T-helper 9 cell (primary cell): ENCODE measurements around the gene DNAJC8.
A peak's percentile ranks its signal among the peaks of the same experiment; 100 is the strongest.

Source experiments
- DNase-seq: peaks from one replicate; pipeline ENCODE4 v3.0.0-alpha.2; 2020

DNAJC8 gene

DNA sequence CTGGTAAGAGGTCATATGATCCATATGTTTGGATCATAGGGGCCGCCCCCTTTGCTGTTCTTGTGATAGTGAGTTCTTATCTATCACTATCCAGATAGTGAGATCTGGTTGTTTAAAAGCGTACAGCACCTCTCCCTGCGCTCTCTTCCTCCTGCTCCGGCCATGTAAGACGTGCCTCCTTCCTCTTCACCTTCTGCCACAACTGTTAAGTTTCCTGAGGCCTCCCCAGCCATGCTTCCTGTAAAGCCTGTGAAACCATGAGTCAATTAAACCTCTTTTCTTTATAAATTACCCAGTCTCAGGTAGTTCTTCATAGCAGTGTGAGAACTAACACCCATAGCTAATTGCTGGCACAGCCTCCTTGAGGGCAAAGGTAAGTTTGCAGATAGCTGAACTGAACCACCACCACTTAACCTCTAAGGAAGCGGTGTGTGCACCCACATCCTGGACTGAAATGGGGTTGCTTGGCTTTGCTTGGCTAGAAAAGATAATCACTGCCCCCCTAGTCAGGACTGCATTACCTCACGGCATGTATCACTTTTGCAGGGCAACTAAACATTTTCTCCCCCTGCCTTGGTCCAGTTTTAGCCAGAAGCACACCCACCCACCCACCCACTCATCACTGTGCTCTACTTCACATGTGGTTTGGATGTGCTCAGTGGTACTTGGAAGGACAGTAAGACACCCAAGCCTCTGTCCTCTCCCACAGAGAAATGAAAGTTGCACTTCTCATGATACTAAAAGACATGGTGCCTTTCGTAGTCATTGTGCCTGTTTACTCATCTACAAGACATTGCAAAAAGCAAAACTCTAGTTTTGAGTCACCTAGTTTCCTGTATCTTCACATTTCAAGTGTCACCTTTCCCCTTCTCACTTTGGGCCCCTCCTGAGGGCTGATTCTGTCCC, 33.2 kb downstream of the DNAJC8 start:
- peak; percentile 41 for DNase-seq

DNA sequence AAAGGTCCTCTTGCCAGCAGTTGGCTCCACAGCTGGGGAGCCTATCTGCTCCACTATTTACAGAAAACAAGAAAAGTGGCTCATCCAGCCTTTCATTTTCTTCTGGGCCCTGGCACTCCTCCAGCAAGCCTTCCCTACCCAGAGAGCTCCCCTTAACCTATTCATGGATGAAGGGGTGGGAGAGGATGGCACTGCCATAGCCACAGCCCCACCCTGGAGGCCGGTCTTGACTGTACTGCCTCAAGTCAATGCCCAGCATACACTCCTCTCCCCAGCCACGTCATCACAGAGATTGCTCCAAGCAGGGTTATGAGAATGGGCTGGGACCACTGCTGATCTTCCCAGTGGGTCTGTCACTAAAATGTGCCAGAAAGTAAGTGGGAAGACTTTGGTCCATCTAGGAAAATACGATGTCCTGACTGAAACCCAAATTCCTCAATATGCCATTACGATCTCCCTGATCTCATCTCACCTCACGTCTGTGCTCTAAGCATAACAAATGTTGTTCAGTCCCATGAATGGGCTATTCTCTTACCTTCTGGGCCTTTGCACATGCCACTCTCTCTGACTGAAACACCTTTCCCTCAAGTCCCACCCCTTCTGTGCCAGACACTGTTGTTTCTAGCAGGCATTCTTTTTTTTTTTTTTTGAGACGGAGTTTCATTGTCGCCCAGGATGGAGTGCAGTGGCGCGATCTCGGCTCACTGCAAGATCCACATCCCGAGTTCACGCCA, 35.0 kb downstream of the DNAJC8 start:
- no peak for DNase-seq

DNA sequence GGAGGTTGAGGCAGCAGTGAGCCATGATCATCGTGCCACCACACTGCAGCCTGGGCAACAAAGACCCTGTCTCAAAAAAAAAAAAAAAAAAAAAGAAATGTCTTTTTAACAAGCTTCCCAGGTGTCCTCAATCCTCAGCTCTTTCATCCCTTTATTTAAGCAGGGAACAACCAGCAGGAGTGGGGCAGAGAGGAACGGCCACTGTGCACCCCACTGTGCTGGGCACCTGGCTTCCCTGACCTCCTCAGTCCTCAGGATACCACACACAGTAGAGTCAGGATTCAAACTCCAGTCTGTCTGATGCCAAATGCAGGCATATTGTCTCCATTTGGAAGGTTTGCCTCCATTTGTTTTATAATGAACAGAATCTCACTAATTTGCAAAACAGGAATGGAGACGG, 36.5 kb downstream of the DNAJC8 start:
- no peak for DNase-seq

DNA sequence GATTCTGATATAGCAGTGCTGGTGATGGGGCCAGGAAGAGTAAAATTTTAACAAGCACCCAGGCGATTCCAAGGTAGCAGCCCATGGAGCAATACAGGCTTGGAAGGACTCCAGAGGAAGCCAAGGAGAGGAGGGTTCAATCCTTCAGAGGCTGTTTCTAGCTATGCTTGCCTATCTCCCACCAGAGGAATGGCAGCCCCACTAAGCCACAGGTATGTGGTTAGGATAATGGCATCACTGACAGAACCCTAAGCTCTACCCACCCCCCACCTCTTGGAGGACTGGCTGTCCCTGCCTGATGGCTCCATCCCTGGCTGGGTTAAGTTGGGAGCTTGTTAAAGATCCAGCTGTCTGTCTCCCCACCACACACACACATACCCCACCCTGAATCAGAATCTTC, 37.0 kb downstream of the DNAJC8 start:
- DNase-seq: no peak

DNA sequence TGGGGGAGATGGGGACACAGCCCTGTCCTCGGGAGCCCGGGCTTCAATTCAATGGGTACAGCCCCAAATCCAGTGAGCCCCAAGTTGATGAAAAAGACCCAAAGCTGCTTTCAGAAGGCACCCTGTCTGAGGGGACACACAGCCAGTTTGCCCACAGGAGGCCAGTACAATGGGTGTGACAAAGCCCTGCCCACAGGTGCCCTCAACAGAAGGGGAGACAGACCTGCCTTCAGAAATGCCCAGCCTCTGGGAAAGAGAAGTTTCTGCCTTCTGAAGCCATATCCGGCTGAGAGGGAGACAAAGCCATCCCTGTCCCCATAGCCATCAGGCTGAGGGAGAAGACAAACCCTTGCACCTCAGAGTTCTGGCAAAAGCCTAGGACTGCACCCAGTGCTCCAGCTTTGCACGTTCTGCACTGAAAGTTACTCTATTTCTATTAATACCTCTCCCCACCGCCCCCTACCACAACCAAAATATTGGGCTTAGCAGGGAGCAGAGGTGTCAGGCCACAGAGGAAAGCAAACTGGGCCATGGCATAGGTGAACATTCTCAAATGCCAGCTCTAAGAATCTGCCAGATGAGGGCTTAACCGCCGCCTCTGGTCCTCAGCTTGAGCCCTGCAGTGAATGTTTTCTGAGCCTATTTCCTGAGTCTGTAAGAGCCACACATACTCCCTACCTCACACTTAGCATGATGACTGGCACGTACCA, 38.3 kb downstream of the DNAJC8 start:
- DNase-seq: no peak

DNA sequence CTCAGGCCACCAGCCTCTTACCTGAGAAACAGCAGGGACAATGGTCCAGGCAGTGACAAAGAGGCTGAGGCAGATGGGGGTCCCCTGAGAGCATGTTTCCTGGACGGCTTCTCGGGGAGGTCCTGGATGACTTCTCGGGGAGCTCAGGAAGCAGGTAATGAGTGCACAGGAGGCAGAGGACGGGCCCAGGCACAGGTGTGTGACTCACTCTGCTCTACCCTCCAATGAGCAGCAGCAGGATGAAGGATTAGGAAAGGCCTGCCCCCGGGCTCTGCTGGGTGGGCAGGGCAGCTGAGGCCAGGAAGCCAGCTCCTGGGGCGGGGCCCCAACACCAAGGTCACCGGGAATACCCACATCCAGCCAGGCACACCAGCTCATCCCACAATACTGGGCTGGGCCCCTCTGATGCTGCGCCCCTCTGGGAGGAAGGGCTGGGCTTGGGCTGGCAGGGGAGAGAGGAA, 39.1 kb downstream of the DNAJC8 start:
- no peak for DNase-seq

DNA sequence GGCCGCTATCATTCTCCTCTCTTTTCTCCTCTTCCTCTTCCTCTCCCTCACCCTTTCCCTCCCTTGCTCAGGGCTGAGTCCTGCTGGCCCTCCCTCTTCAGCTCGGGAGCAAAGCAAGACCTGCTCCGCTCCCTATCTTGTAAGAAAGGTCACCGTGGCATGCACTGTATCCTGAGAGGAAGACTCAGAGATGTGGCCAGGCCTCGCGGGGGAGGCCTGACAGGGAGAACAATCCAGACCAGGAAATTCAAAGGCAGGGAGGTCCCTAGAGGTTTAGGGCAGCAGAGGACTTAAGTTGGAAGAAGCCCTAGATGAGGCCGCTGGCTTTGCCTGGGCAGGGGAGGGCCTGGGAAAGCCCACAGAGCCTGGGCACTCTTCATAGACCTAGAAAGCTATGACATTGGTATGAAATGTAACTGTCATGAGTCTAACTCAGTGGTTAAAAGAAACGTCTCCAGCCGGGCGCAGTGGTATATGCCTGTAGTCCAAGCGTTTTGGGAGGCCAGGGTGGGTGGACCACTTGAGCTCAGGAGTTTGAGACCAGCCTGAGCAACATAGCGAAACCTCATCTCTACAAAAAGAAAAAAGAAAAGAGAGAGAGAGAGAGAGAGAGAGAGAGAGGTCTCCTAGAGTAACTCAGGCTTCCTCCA, 41.7 kb downstream of the DNAJC8 start:
- no peak for DNase-seq

DNA sequence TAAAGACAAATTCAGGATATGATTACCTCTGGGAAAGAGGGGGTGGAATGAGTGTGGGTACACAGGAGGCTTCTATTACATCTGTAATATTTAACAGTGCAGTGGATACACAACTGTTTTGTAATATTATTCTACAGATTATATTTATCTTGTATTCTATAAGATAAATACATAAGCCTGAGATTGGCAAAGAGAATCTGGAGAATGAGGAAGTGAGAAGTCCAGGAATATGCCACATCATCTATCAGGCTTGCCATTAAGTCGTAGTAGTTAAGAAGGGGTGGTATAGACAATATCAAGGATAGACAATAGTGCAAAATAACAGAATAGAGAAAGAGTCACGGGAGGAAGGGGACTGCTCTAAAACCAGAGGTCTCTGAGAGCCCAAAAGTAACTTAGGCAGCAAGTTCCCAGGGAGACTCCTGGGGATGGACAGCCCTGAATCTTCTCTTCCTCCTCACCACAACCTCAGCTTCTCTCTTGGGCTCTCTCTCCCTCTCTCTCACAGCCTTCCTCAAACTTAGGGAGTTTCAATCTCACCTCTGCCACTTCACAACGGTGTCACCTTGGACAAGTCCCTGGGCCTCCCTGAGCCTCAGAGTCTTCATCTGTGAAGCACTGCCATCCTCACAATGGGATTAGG, 42.4 kb downstream of the DNAJC8 start:
- DNase-seq: no peak

DNA sequence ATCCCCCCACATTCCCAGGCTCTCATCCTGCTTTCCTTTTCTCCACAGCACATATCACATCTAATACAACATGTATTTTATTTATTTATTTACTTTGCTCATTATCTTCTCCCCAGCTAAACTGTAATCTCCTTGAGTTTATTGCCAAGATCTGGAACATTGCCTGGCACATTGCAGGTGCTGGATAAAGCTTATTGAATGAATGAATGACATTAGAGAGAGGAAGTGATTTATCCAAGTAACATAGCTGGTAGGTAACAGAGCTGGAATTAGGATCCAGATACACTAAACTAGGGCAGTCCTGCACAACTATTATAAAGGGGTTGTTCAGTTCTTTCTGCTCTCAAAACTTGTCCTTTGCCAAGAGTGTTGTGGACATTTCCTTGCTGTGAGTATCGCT, 47.8 kb downstream of the DNAJC8 start:
- no peak for DNase-seq

DNA sequence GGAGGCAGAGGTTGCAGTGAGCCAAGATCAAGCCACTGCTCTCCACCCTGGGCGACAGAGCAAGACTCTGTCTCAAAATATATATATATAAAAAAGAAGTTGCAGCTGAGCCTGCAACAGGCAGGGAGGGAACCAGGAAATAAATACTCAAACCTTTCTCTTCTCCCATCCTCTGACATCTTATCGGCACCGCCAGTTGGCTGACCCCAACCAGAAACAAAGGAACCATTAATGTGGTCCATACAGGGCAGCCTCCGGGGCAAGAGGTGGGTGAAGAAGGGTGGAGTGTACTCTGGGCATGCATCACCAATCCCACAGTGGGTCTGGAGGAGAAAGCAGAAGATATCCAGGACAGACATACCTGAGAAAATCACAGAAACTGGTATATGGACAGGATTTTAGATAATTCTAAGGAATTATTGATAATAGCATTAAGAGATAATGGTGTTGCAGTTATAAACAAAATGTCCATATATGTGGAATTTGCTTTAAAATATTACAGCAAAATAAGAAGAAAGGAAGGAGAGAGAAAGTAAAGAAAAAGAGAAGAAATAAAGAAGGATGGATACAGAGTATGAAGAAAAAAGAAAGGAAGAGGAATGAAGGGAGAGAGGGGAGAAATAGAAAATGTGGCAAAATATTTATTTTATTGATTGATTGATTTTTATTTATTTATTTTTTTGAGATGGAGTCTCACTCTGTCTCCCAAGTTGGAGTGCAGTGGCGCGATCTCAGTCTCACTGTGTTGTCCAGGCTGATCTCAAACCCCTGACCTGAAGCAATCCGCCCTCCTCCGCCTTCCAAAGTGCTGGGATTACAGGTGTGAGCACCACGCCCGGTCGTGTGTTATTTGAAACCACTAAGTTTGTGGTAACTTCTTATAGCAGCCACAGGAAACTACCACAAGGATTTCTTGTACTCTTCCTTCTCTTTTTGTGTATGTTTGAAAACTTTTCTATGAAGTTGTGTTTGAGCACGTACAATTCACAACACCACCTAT, 52.2 kb downstream of the DNAJC8 start:
- DNase-seq: no peak

DNA sequence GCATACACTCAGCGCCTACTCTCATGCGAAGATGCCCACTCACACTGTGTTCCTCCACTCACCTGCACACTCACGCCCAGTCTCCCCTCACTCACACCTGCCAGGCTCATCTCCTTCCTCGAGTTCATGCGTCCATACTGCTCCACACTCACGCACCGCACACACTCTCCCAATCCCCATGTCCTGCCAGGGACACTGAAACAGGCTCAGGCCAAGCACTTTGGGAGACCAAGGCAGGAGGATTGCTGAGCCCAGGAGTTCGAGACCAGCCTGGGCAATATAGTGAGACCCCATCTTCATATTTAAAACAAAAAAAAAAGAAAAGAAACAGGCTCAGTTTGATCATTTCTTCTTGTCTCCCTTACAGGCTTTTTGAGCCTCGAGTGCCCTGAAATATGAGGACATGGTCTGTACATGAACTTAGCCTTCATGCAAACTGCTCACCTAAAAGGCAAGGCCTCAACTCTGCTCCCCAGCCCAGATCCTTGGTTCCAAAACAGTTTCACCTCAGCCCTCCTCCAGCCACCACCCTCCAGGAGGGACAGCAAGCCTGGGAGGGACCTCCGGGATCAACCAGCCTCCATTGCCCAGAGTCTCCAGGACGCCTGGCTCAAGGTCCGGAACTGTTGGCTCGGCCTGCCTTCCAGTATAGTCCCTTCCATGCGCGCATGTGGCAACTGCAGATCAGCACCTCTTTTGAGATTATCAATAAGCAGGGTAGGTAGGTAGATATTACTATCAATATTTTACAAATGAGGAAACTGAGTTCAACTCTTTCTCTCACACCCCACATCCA, 53.9 kb downstream of the DNAJC8 start:
- no peak for DNase-seq

DNA sequence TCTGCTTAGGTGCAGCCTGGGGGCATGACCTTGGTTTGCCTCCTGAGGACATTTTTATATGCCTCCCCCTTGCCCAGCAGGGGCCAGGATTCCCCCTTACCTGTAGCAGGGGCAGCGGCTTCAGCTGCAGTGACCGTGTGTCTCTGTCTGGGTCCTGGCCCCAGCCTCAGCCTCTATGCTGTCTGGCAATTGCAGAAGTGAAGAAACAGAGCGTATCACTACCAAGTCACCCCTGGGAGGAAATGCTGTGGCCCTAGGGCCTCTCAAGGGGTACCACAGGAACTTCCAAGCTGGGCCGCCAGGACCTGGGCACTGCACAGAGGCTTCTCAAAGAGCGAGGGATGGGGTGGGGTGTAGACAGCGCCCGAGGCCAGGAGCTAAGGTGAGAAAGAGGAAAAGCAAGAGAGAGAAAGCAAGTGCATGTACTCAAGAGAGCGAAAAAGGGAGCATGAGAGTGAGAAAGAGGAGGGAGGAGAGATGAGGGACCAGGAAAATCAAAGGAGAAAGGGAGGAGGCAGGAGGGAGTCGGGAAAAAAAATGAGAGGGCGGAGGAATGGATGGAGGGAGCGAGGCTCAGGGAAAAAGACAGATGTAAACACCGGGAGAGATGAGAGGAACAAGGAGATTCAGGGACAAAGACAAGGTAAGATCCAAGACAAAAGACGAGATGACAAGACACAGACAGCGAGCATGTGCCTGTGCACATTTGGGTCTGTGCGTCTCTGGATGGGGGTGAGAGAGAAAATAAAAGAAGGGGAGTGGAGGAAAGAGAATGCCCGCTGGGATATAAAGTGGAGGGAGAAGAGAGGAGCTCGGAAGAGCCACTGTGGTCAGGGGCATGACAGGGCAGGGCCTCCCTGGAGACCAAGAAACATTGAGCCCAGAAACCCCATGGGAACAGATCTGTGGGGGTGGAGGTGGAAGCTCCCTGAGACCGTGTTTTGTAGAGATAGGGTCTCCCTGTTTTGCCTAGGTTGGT, 56.0 kb downstream of the DNAJC8 start, which contains the start of gene PTAFR:
Gene PTAFR, minus strand, starts transcription at position 199 of the 979 bp plus-strand sequence. CDS start 25,669 bp downstream, outside the sequence.
- no peak for DNase-seq

DNA sequence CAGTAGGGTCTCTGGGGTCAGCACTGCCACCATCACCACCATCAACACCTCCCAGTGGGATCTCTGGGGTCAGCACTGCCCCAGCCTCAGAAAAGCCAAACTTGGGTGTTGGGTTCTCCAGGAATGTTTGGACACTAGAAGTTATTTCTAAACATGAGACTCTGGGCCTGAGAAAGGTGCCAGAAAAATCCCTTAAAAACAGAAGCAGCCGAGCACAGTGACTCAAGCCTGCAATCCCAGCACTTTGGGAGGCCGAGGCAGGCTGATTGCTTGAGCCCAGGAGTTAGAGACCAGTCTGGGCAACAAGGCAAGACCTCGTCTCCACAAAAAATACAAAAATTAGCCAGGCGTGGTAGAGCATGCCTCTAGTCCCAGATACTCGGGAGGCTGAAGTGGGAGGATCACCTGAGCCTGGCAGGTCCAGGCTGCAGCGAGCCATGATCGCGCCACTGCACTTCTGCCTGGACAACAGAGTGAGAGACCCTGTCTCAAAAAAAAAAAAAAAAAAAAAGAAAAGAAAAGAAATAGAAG, 56.8 kb downstream of the DNAJC8 start:
- no peak for DNase-seq

DNA sequence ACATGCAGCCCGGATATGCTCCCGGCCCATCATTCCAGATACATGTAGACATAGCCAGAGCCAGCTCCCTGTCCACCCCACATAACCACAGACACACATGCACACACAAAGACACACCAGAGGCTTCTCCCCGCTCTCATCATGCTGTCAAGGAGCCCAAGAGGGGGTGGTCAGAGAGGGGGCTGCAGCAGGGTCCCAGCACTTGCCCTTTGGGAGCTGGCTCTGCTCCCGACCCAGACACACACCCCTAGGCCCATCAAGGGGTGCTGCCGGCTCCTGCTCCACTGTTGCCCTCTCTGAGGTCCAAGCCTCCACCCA, 58.9 kb downstream of the DNAJC8 start:
- no peak for DNase-seq

DNA sequence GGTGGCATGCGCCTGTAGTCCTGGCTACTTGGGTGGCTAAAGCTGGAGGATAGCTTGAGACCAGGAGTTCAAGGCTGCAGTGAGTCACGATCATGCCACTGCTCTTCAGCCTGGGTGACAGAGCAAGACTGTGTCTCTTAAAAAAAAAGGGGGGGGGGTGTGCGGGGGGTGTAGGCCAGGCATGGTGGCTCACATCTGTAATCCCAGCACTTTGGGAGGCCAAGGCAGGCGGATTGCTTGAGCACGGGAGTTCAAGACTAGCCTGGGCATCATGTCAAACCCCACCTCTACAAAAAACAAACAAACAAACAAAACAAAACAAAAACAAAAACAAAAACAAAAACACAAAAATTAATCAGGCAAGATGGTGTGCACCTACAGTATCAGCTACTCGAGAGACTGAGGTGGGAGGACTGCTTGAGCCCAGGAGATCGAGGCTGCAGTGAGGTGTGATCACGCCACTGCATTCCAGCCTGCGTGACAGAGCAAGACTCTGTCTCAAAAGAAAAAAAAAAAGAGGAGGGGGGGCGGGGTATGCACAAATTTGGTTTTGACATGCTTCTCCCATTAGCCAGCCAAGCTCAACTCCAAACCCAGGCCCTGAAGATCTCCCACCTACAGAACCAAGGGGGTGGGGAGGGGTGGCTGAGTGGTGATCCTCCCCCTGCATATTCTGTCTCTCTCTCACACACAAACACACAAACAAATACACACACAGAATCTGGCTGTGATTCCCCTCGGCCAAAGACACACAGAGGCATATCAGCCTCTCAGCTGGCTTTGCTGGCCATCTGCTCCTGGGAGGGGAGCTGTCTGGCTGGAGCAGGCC, 59.5 kb downstream of the DNAJC8 start:
- no peak for DNase-seq

DNA sequence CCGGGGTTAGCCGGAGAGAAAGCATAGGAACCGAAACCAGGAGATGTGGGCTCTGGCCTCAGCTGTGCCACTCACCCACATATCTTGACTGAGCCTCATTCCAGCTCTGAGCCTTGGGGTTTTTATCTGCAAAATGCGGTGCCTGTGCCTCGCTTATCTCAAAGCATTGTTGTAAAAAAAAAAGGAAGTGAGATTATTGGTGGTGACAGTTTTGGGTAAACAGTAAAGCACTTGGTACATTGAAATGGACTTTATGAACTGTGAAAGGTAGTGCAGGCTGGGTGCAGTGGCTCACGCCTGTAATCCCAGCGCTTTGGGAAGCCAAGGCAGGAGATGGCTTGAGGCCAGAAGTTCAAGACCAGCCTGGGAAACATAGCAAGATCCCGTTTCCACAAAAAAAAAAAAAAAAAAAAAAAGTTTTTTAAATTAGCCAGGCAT, 60.1 kb downstream of the DNAJC8 start:
- DNase-seq: no peak

DNA sequence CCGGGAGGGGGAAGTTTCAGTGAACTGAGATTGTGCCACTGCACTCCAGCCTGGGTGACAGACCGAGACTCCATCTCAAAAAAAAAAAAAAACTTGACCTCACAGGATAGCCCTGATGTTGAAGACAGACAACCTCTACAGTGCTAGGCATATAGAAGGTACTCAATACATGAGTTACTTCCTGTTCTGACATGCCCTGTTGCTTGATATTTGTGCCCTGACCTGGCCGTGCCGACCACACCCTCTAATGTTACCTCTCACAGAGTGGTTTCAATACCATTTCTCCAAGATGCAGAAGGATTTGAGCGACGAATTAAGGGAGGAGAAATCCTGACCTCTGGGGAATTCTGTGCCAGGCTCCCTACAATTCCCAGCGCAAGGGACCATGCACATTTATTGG, 61.6 kb downstream of the DNAJC8 start:
- no peak for DNase-seq
